ENCODE measurements around the gene SLBP.

SLBP gene

DNA sequence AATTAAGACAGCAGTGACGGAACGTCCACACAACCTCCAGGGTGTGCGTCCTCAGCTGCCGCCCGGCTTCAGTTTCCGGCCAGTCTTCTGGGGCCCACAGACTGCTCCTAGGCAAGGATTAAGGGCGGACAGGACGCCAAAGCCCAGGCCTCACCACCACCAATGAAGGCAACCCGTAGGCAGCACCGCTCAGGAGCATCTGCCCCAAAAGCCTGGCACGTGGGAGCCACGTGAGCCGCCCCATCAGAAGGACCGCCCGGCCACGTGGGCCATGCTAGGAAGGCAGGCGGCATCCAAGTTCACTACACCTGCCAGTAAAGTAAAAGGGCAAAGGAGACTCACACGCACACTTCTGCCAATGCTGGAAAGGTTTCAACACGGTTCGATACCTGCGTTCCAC is 42.3 kb downstream of the SLBP start:
- no peak for DNase-seq
- Histone ChIP-seq H3K27ac (no peak overlapping the region), H3K36me3 (replicated peaks) (no peaks in the 10 kb centered on the region), H3K27me3 (replicated peaks) (no peaks in the 10 kb centered on the region), H3K4me3 (ENCODE audit: low read depth, low read length) (no peak overlapping the region)
- no peak for TF ChIP-seq CTCF (IDR thresholded peaks at IDR 0.05; ENCODE audit: low read depth, low read length, missing control alignments)
- in situ Hi-C loops (cut with HindIII; ENCODE audit: low pct_ligation_motif_present, low sequenced_read_pairs), result no loop called here

DNA sequence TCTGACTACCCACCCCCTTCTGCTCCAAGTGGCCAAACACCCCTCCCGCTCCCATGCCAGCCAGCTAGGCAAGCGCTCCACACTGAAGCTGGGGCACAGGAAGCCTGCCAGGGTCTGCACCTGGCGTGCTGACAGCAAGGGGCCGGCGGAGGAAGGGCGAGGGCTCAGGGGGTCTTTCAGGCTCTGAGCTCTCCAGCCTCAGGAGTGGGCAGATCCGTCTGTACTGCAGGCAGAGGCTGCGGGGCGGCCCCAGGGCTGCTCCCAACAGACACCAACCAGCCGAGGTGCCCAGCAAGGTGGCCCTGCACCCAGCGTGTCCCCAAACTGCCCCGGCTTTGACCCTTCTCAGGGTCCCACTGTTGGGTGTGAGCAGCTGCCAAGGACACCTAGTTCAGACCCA is 42.8 kb downstream of the SLBP start:
- H3K36me3 ChIP-seq (replicated peaks), result no peaks in the 10 kb centered on the region
- no peak for TF ChIP-seq CTCF (IDR thresholded peaks at IDR 0.05; ENCODE audit: low read depth, low read length, missing control alignments)
- H3K4me3 ChIP-seq (ENCODE audit: low read depth, low read length), result no peak overlapping the region
- H3K27ac ChIP-seq, result no peak overlapping the region
- in situ Hi-C loops (cut with HindIII; ENCODE audit: low pct_ligation_motif_present, low sequenced_read_pairs), result no loop called here
- H3K27me3 ChIP-seq (replicated peaks), result no peaks in the 10 kb centered on the region
- no peak for DNase-seq

- Histone ChIP-seq H3K27me3 (replicated peaks) (no peaks in the 10 kb centered on the region), H3K27ac (no peak overlapping the region), H3K4me3 (ENCODE audit: low read depth, low read length) (no peak overlapping the region), H3K36me3 (replicated peaks) (no peaks in the 10 kb centered on the region)
- no peak for TF ChIP-seq CTCF (IDR thresholded peaks at IDR 0.05; ENCODE audit: low read depth, low read length, missing control alignments)
- in situ Hi-C loops (cut with HindIII; ENCODE audit: low pct_ligation_motif_present, low sequenced_read_pairs), result no loop called here
- DNase-seq, result no peak
Observed at GRCh38 chr4:1668488-1668840, 43.7 kb downstream of the SLBP start.

- TF ChIP-seq CTCF (IDR thresholded peaks at IDR 0.05; ENCODE audit: low read depth, low read length, missing control alignments), result no peak
- Histone ChIP-seq H3K36me3 (replicated peaks) (no peaks in the 10 kb centered on the region), H3K27me3 (replicated peaks) (no peaks in the 10 kb centered on the region), H3K27ac (no peak overlapping the region), H3K4me3 (ENCODE audit: low read depth, low read length) (no peak overlapping the region)
- DNase-seq, result no peak
- in situ Hi-C loops (cut with HindIII; ENCODE audit: low pct_ligation_motif_present, low sequenced_read_pairs), result no loop called here
Observed at GRCh38 chr4:1667273-1667672, 44.8 kb downstream of the SLBP start.

- in situ Hi-C loops (cut with HindIII; ENCODE audit: low pct_ligation_motif_present, low sequenced_read_pairs), result no loop called here
- Histone ChIP-seq H3K4me3 (ENCODE audit: low read depth, low read length) (no peak overlapping the region), H3K27ac (no peak overlapping the region), H3K36me3 (replicated peaks) (no peaks in the 10 kb centered on the region), H3K27me3 (replicated peaks) (no peaks in the 10 kb centered on the region)
- TF ChIP-seq CTCF (IDR thresholded peaks at IDR 0.05; ENCODE audit: low read depth, low read length, missing control alignments), result no peak
- no peak for DNase-seq
Observed at GRCh38 chr4:1666391-1666790, 45.7 kb downstream of the SLBP start.

DNA sequence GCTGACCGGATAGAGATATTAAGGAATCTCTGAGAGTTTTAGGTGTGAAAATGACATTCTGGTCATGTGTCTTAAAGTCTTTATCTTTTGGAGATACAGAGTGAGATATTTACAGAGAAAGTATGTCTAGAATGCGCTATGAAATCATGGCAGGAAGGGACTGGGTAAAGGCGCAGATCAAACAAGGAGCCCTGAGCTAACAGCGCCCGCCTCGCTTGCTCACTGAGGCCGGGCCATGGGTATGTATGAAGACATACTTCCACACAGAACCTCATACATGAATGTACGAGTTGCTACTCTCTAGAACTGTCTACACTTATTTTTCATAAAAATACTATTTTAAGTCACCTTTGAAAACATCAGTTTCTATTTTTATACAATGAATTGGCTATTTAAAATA is 48.0 kb downstream of the SLBP start:
- H3K27me3 ChIP-seq (replicated peaks), result no peaks in the 10 kb centered on the region
- DNase-seq, result peak; percentile 5
- no peak overlapping the region for H3K4me3 ChIP-seq (ENCODE audit: low read depth, low read length)
- TF ChIP-seq CTCF (IDR thresholded peaks at IDR 0.05; ENCODE audit: low read depth, low read length, missing control alignments), result no peak
- H3K36me3 ChIP-seq (replicated peaks), result no peaks in the 10 kb centered on the region
- H3K27ac ChIP-seq, result no peak overlapping the region
- in situ Hi-C loops (cut with HindIII; ENCODE audit: low pct_ligation_motif_present, low sequenced_read_pairs), result no loop called here
